Prostate gland (tissue), 2 donors: ENCODE data around the gene BCAS3. TPM values are rescaled to one million over a fixed set of nuclear protein-coding genes. Genes with fewer than 3 reads are reported as not detected.

Experiments used
- DNase-seq: peaks from one replicate; pipeline ENCODE4 v3.0.0-alpha.2; 2019; ENCODE audit warnings: low spot score
- H3K27ac ChIP-seq, 2 donors: fragments of 200-600 bp; sonication (generic); 2 replicates each; pipeline ENCODE4 v1.5.1; 2017 to 2019
- H3K27me3 ChIP-seq: fragments of 200-600 bp; sonication (generic); replicated peaks from 2 replicates; pipeline ENCODE4 v1.5.1; 2019; ENCODE audit not compliant: insufficient read depth
- H3K36me3 ChIP-seq, 2 donors: fragments of 200-600 bp; sonication (generic); 1 replicate in 1 of 2; 2 replicates in 1 of 2; pipeline versions ENCODE4 v1.5.1 to v1.8.1; 2017 to 2019
- H3K4me1 ChIP-seq: fragments of 200-600 bp; sonication (generic); replicated peaks from 2 replicates; pipeline ENCODE4 v1.5.1; 2019
- H3K4me3 ChIP-seq, 2 donors: fragments of 200-600 bp; sonication (generic); 2 replicates each; pipeline ENCODE4 v1.5.1; 2017 to 2019
- H3K9me3 ChIP-seq: fragments of 200-600 bp; sonication (generic); 2 replicates; pipeline ENCODE4 v1.5.1; 2017
- CTCF ChIP-seq, 4 experiments: fragments of 200-600 bp in 2 of 4; fragments of 450-650 bp in 2 of 4; sonication (generic) in 2 of 4; IDR thresholded peaks; 1 replicate in 3 of 4; 2 replicates in 1 of 4; pipeline ENCODE4 v1.5.1; 2016 to 2019; ENCODE audit warnings: antibody characterized with exemption in 4 of 4, mild to moderate bottlenecking in 2 of 4, moderate library complexity in 2 of 4
- POLR2A ChIP-seq: fragments of 450-650 bp; IDR thresholded peaks from one replicate; pipeline ENCODE4 v1.6.1; 2016; ENCODE audit warnings: antibody characterized with exemption, mild to moderate bottlenecking
- POLR2AphosphoS5 ChIP-seq: sonication (generic); formaldehyde crosslinking; IDR thresholded peaks from one replicate; pipeline ENCODE4 v1.6.1; 2017; ENCODE audit warnings: antibody characterized with exemption
- WGBS: methylation state at CpG from one replicate; pipeline ENCODE4 v1.1.5; 2018; 5-methylcytosine and 5-hydroxymethylcytosine counted together
- intact Hi-C: fragments of 100-400 bp; cut with DNase I; formaldehyde crosslinking; loops from one replicate; pipeline ENCODE4 v1.14.2; 2022
- total RNA-seq, 2 donors: library from RNA; depleted of rRNA; stranded (reverse); fragments of >200 nt; gene quantifications; one replicate each; pipeline ENCODE4 v1.1.0, GENCODE V29; 2016

The BCAS3 gene
- total RNA-seq, 2 donors from 2014 or later: 57.8 to 93.9 TPM

GRCh38 chr17:60704170-60704569 is 26.5 kb downstream of the BCAS3 start:
- no peak for DNase-seq
- no peak overlapping the region for H3K27ac ChIP-seq
- H3K36me3 ChIP-seq: no peaks in the 10 kb centered on the region
- intact Hi-C loops: no loop called here
- TF ChIP-seq POLR2A (no peak), CTCF (IDR thresholded peaks at IDR 0.05) (no peak), POLR2AphosphoS5 (no peak)
- no peaks in the 10 kb centered on the region for H3K27me3 ChIP-seq
- H3K9me3 ChIP-seq: no peaks in the 10 kb centered on the region
- no peak overlapping the region for H3K4me3 ChIP-seq
- 34% methylated on average over 3 of the region's 3 CpGs for WGBS
- no peaks in the 10 kb centered on the region for H3K4me1 ChIP-seq

GRCh38 chr17:60712675-60713074 is 35.0 kb downstream of the BCAS3 start:
- intact Hi-C loops: no loop called here
- DNase-seq: no peak
- 84% methylated on average over 2 of the region's 2 CpGs for WGBS

GRCh38 chr17:60713608-60714007 is 36.0 kb downstream of the BCAS3 start:
- Histone ChIP-seq H3K27me3 (no peaks in the 10 kb centered on the region), H3K36me3 (no peaks in the 10 kb centered on the region), H3K9me3 (no peaks in the 10 kb centered on the region), H3K4me3 (no peak overlapping the region), H3K27ac (no peak overlapping the region), H3K4me1 (no peaks in the 10 kb centered on the region)
- TF ChIP-seq POLR2AphosphoS5 (no peak), CTCF (IDR thresholded peaks at IDR 0.05) (no peak), POLR2A (no peak)
- intact Hi-C loops: no loop called here
- DNase-seq: no peak
- WGBS: 96% methylated on average over 2 of the region's 2 CpGs

More at GRCh38 chr17:60712675-60713074, 35.0 kb downstream of the BCAS3 start:
- TF ChIP-seq POLR2AphosphoS5 (no peak), CTCF (IDR thresholded peaks at IDR 0.05) (no peak), POLR2A (no peak)
- H3K27ac ChIP-seq: no peak overlapping the region
- no peaks in the 10 kb centered on the region for H3K9me3 ChIP-seq
- H3K4me1 ChIP-seq: no peaks in the 10 kb centered on the region
- H3K27me3 ChIP-seq: no peaks in the 10 kb centered on the region
- no peak overlapping the region for H3K4me3 ChIP-seq
- H3K36me3 ChIP-seq: no peaks in the 10 kb centered on the region

- TF ChIP-seq POLR2AphosphoS5 (no peak), POLR2A (no peak), CTCF (IDR thresholded peaks at IDR 0.05) (no peak)
- no peaks in the 10 kb centered on the region for H3K27me3 ChIP-seq
- 93% methylated on average over 1 of the region's 1 CpG for WGBS
- intact Hi-C loops: no loop called here
- no peaks in the 10 kb centered on the region for H3K4me1 ChIP-seq
- H3K4me3 ChIP-seq: no peak overlapping the region
- no peaks in the 10 kb centered on the region for H3K9me3 ChIP-seq
- no peaks in the 10 kb centered on the region for H3K36me3 ChIP-seq
- no peak for DNase-seq
- H3K27ac ChIP-seq: no peak overlapping the region
Measured at GRCh38 chr17:60716766-60717165, 39.1 kb downstream of the BCAS3 start.

- no peak overlapping the region for H3K4me3 ChIP-seq
- H3K27ac ChIP-seq: no peak overlapping the region
- no peaks in the 10 kb centered on the region for H3K4me1 ChIP-seq
- intact Hi-C loops: no loop called here
- no peak for TF ChIP-seq POLR2A
- no peak for TF ChIP-seq POLR2AphosphoS5
- TF ChIP-seq CTCF (IDR thresholded peaks at IDR 0.05): no peak
- no peaks in the 10 kb centered on the region for H3K9me3 ChIP-seq
- no peaks in the 10 kb centered on the region for H3K27me3 ChIP-seq
- H3K36me3 ChIP-seq: no peaks in the 10 kb centered on the region
- 94% methylated on average over 9 of the region's 9 CpGs for WGBS
- no peak for DNase-seq
Measured at GRCh38 chr17:60717814-60718213, 40.2 kb downstream of the BCAS3 start.
